PC-9 (cell line): ENCODE measurements around the gene SDK1. TPM values are rescaled to one million over a fixed set of nuclear protein-coding genes. Genes with fewer than 3 reads are reported as not detected.

Experiments used
- BruUV-seq: library from RNA; stranded (reverse); fragments of 400-500 nt; replicated peaks from 2 replicates; lab custom pipeline; 2021; lab: Mats Ljungman, UMichigan
- CTCF ChIA-PET: fragments of 300-600 bp; sonication (Branson Sonifier 250); formaldehyde crosslinking; loops from one replicate; lab custom pipeline; 2022; ENCODE audit warnings: antibody characterized with exemption; lab: Charles Lee
- POLR2A ChIA-PET: fragments of 300-600 bp; sonication (Branson Sonifier 250); formaldehyde crosslinking; loops from one replicate; lab custom pipeline; 2022; ENCODE audit warnings: antibody characterized with exemption; ENCODE audit not compliant: unreplicated experiment; lab: Charles Lee
- DNase-seq, 2 experiments: peaks; one replicate each; pipeline versions ENCODE4 v3.0.0 to v3.0.0-alpha.2; 2015 to 2022; ENCODE audit warnings: mixed read lengths in 1 of 2
- H2AFZ ChIP-seq: fragments of 200-600 bp; sonication (generic); 2 replicates; pipeline ENCODE4 v1.8.1; 2017; ENCODE audit warnings: antibody characterized with exemption
- H3F3A ChIP-seq: fragments of 200-600 bp; sonication (generic); 2 replicates; pipeline ENCODE4 v1.8.1; 2017; ENCODE audit warnings: antibody characterized with exemption, mild to moderate bottlenecking, low read depth; ENCODE audit not compliant: insufficient read depth
- H3K27ac ChIP-seq: fragments of 200-600 bp; sonication (generic); 2 replicates; pipeline ENCODE4 v1.6.1; 2016; ENCODE audit warnings: mixed run types
- H3K27me3 ChIP-seq: fragments of 200-600 bp; sonication (generic); 2 replicates; pipeline ENCODE4 v1.6.1; 2016; ENCODE audit warnings: low read depth, mixed run types; ENCODE audit not compliant: insufficient read depth
- H3K36me3 ChIP-seq: fragments of 200-600 bp; sonication (generic); 2 replicates; pipeline ENCODE4 v1.6.1; 2016; ENCODE audit warnings: low read depth, mixed run types
- H3K4me1 ChIP-seq: fragments of 200-600 bp; sonication (generic); replicated peaks from 2 replicates; pipeline ENCODE4 v1.6.1; 2016; ENCODE audit warnings: mixed run types; ENCODE audit not compliant: insufficient read depth
- H3K4me2 ChIP-seq: fragments of 200-600 bp; sonication (generic); 2 replicates; pipeline ENCODE4 v1.6.1; 2017; ENCODE audit warnings: mixed run types
- H3K4me3 ChIP-seq: fragments of 200-600 bp; sonication (generic); 2 replicates; pipeline ENCODE4 v1.6.1; 2016; ENCODE audit warnings: mixed run types
- H3K79me2 ChIP-seq: fragments of 200-600 bp; sonication (generic); 2 replicates; pipeline ENCODE4 v1.6.1; 2017; ENCODE audit warnings: low read depth, mixed run types
- H3K9me2 ChIP-seq: fragments of 200-600 bp; sonication (generic); 2 replicates; pipeline ENCODE4 v1.8.1; 2017; ENCODE audit warnings: mild to moderate bottlenecking; ENCODE audit not compliant: insufficient read depth
- H3K9me3 ChIP-seq: fragments of 200-600 bp; sonication (generic); 2 replicates; pipeline ENCODE4 v1.8.1; 2016; ENCODE audit warnings: low read depth; ENCODE audit not compliant: insufficient read depth
- H4K20me1 ChIP-seq: fragments of 200-600 bp; sonication (generic); 2 replicates; pipeline ENCODE4 v1.8.1; 2017; ENCODE audit not compliant: insufficient read depth
- CTCF ChIP-seq: fragments of 200-600 bp; sonication (generic); conservative IDR thresholded peaks from 2 replicates; pipeline ENCODE4 v1.6.1; 2017; ENCODE audit warnings: mixed run types, antibody characterized with exemption, mild to moderate bottlenecking, moderate library complexity
- EZH2 ChIP-seq: fragments of 200-600 bp; sonication (generic); IDR thresholded peaks from 2 replicates; pipeline ENCODE4 v1.8.0; 2017; ENCODE audit warnings: antibody characterized with exemption, low read depth
- intact Hi-C: fragments of 100-400 bp; cut with micrococcal nuclease; formaldehyde crosslinking; loops from one replicate; pipeline ENCODE4 v1.10.0; 2022; ENCODE audit not compliant: unreplicated experiment
- total RNA-seq: library from RNA; stranded (reverse); gene quantifications from 2 replicates; pipeline ENCODE4 v1.2.3, GENCODE V29; 2021

The SDK1 gene
- total RNA-seq, 1 experiment from 2014 or later = not detected

GRCh38 chr7:3548815-3549214 is 247.8 kb downstream of the SDK1 start:
- Histone ChIP-seq H3K4me1 (no peaks in the 10 kb centered on the region), H2AFZ (no peak overlapping the region), H3F3A (no peaks in the 10 kb centered on the region), H3K27ac (no peak overlapping the region), H4K20me1 (no peaks in the 10 kb centered on the region), H3K9me2 (no peaks in the 10 kb centered on the region), H3K79me2 (no peaks in the 10 kb centered on the region), H3K36me3 (no peaks in the 10 kb centered on the region), H3K9me3 (no peaks in the 10 kb centered on the region), H3K27me3 (peaks cover 63% of the 10 kb centered on the region), H3K4me2 (no peak overlapping the region), H3K4me3 (no peak overlapping the region)
- ChIA-PET POLR2A (interaction anchor here (0.6 kb wide), 1 partner anchor 333 kb away, joined by 3 read pairs; no protein-coding TSS in a partner anchor), CTCF (no interaction called here)
- no peak for DNase-seq
- no peak for TF ChIP-seq CTCF
- no peak for TF ChIP-seq EZH2
- intact Hi-C loops = no loop called here
- no TSS peak for BruUV-seq

- no peaks in the 10 kb centered on the region for H3K9me2 ChIP-seq
- H3K4me2 ChIP-seq = no peak overlapping the region
- DNase-seq = no peak
- CTCF ChIA-PET = no interaction called here
- POLR2A ChIA-PET = no interaction called here
- H3K27ac ChIP-seq = no peak overlapping the region
- H3K79me2 ChIP-seq = no peaks in the 10 kb centered on the region
- intact Hi-C loops = no loop called here
- no peaks in the 10 kb centered on the region for H4K20me1 ChIP-seq
- H2AFZ ChIP-seq = no peak overlapping the region
- no peaks in the 10 kb centered on the region for H3F3A ChIP-seq
- peaks cover 59% of the 10 kb centered on the region for H3K27me3 ChIP-seq
- H3K4me3 ChIP-seq = no peak overlapping the region
- no peaks in the 10 kb centered on the region for H3K9me3 ChIP-seq
- no TSS peak for BruUV-seq
- TF ChIP-seq CTCF (no peak), EZH2 (no peak)
- H3K4me1 ChIP-seq = no peaks in the 10 kb centered on the region
- no peaks in the 10 kb centered on the region for H3K36me3 ChIP-seq
These were observed 248.5 kb downstream of the SDK1 start for GRCh38 chr7:3549601-3550000.

GRCh38 chr7:3551536-3551935 is 250.5 kb downstream of the SDK1 start:
- Histone ChIP-seq H4K20me1 (no peaks in the 10 kb centered on the region), H3K27ac (no peak overlapping the region), H3K4me3 (no peak overlapping the region), H3K9me2 (no peaks in the 10 kb centered on the region), H3K36me3 (no peaks in the 10 kb centered on the region), H2AFZ (no peak overlapping the region), H3K4me1 (no peaks in the 10 kb centered on the region), H3F3A (no peaks in the 10 kb centered on the region), H3K27me3 (peaks cover 41% of the 10 kb centered on the region), H3K9me3 (no peaks in the 10 kb centered on the region), H3K79me2 (no peaks in the 10 kb centered on the region), H3K4me2 (no peak overlapping the region)
- TF ChIP-seq EZH2 = no peak
- no peak for TF ChIP-seq CTCF
- intact Hi-C loops = no loop called here
- no TSS peak for BruUV-seq
- ChIA-PET CTCF (interaction anchor here (0.6 kb wide), 1 partner anchor 1533 kb away, joined by 3 read pairs; no protein-coding TSS in a partner anchor), POLR2A (no interaction called here)
- no peak for DNase-seq
